Kidney tubule cell (primary cell): ENCODE measurements around the gene TPM2.

Experiments used
- DNase-seq: peaks from one replicate; pipeline ENCODE4 v3.0.0-alpha.2; 2018; ENCODE audit warnings: low spot score

Gene TPM2

GRCh38 chr9:35689542-35690293 is at the start of gene TPM2:
TPM2 (minus strand) TSS chr9:35689925; CDS start chr9:35689817, 108 bp downstream.
- no peak for DNase-seq

GRCh38 chr9:35738924-35739323 is 49.2 kb upstream of the TPM2 start:
- DNase-seq: no peak

GRCh38 chr9:35738186-35738585 is 48.5 kb upstream of the TPM2 start:
- DNase-seq: no peak

- DNase-seq: no peak
Measured at GRCh38 chr9:35737143-35737542, 47.4 kb upstream of the TPM2 start.

- DNase-seq: peak; percentile 79
Measured at GRCh38 chr9:35736201-35736633, 46.5 kb upstream of the TPM2 start.

GRCh38 chr9:35734096-35734495 is 44.4 kb upstream of the TPM2 start:
- no peak for DNase-seq

- peak; percentile 86 for DNase-seq
Measured at GRCh38 chr9:35732800-35733541, 43.2 kb upstream of the TPM2 start.

GRCh38 chr9:35732185-35732799 is 42.6 kb upstream of the TPM2 start, which contains the start of the genes CREB3 and TLN1:
CREB3 (plus strand) TSS chr9:35732666; CDS start chr9:35732773, 107 bp downstream.
TLN1 (minus strand) TSS chr9:35732195; CDS start chr9:35725694, 6,501 bp downstream.
- DNase-seq: peak; percentile 100

- DNase-seq: peak; percentile 36
Measured at GRCh38 chr9:35731415-35732184, 41.9 kb upstream of the TPM2 start.

- DNase-seq: no peak
Measured at GRCh38 chr9:35730486-35730854, 40.7 kb upstream of the TPM2 start.

GRCh38 chr9:35729700-35730485 is 40.2 kb upstream of the TPM2 start:
- peak; percentile 88 for DNase-seq

- DNase-seq: no peak
Measured at GRCh38 chr9:35729101-35729500, 39.4 kb upstream of the TPM2 start.

GRCh38 chr9:35728041-35728971 is 38.6 kb upstream of the TPM2 start:
- peak; percentile 87 for DNase-seq

GRCh38 chr9:35727676-35728040 is 37.9 kb upstream of the TPM2 start:
- no peak for DNase-seq

GRCh38 chr9:35726931-35727330 is 37.2 kb upstream of the TPM2 start:
- DNase-seq: peak; percentile 75

GRCh38 chr9:35725362-35725761 is 35.6 kb upstream of the TPM2 start:
- DNase-seq: no peak

GRCh38 chr9:35723908-35724307 is 34.2 kb upstream of the TPM2 start:
- DNase-seq: no peak

- DNase-seq: no peak
Measured at GRCh38 chr9:35723426-35723825, 33.7 kb upstream of the TPM2 start.

- DNase-seq: no peak
Measured at GRCh38 chr9:35719546-35719945, 29.8 kb upstream of the TPM2 start.
